ENCODE results near the gene ZNF423. TPM values are rescaled to one million over a fixed set of nuclear protein-coding genes. Genes with fewer than 3 reads are reported as not detected.
A peak's percentile ranks its signal among the peaks of the same experiment; 100 is the strongest.

ZNF423 gene
- total and polyA plus RNA-seq, 9 of the 15 experiments (the other 6 are each of a cell fraction or from before 2014, with no cell fraction given): not detected

GRCh38 chr16:49608779-49609178 is 247.1 kb downstream of the ZNF423 start (continued):
- peak; percentile 19; the same call in 1 of the 2 replicates for TF ChIP-seq REST (IDR thresholded peaks at IDR 0.05; ENCODE audit: borderline replicate concordance)
- no peak for TF ChIP-seq REST (CRISPR knock-in tag; IDR thresholded peaks at IDR 0.05; ENCODE audit: low read depth)
- no peak for TF ChIP-seq CEBPG (CRISPR knock-in tag; IDR thresholded peaks at IDR 0.05)
- TF ChIP-seq CEBPG (tag; conservative IDR thresholded peaks at IDR 0.05 in 1 of 2, IDR thresholded peaks at IDR 0.05 in 1 of 2): no peak
- no peak for TF ChIP-seq EHMT2 (IDR thresholded peaks at IDR 0.05)
- no peak for TF ChIP-seq U2AF2 (optimal IDR thresholded peaks at IDR 0.05; ENCODE audit: low read depth, low read length)
- no peak for TF ChIP-seq RFX1 (IDR thresholded peaks at IDR 0.05)
- no peak for TF ChIP-seq DDX20 (tag; IDR thresholded peaks at IDR 0.05; ENCODE audit: low read depth)
- TF ChIP-seq SIX5 (IDR thresholded peaks at IDR 0.05; ENCODE audit: borderline replicate concordance in 1 of 2, insufficient read depth in 1 of 2, low read depth in 1 of 2, low read length in 2 of 2): no peak
- no peak for TF ChIP-seq ZNF239 (CRISPR knock-in tag; IDR thresholded peaks at IDR 0.05)
- no peak for TF ChIP-seq ZBTB12 (CRISPR knock-in tag; IDR thresholded peaks at IDR 0.05)
- TF ChIP-seq CBX5 (IDR thresholded peaks at IDR 0.05; ENCODE audit: borderline replicate concordance, low read depth): no peak
